Effector memory CD8-positive, alpha-beta T cell (primary cell): ENCODE results near the gene MAP2K7.
"Not testable (repeated sequence)": the region's sequence is repeated elsewhere in the genome, so short reads cannot be mapped to it uniquely, and the experiment has no call there.

Experiments used
- ATAC-seq: fragments of 150-1000 bp; cut with Tn5 transposase; replicated peaks from 2 replicates; pipeline ENCODE4 v1.10.0; 2021; ENCODE audit warnings: mild to moderate bottlenecking, moderate library complexity
- DNase-seq, 3 experiments: peaks; one replicate each; pipeline ENCODE4 v3.0.0; 2021
- H3K27ac Mint-ChIP-seq, 2 donors: one replicate each; pipeline ENCODE4 v1.8.0; 2022; ENCODE audit warnings: mild to moderate bottlenecking in 2 of 2, mixed read lengths in 2 of 2, moderate library complexity in 2 of 2
- H3K27me3 Mint-ChIP-seq, 2 donors: one replicate each; pipeline ENCODE4 v1.8.0; 2022; ENCODE audit warnings: mixed read lengths in 2 of 2
- H3K36me3 Mint-ChIP-seq: one replicate; pipeline ENCODE4 v1.8.0; 2022; ENCODE audit warnings: mild to moderate bottlenecking, moderate library complexity, mixed read lengths; ENCODE audit not compliant: insufficient read depth
- H3K4me1 Mint-ChIP-seq, 2 donors: one replicate each; pipeline ENCODE4 v1.8.0; 2022; ENCODE audit warnings: low read depth in 2 of 2, mixed read lengths in 2 of 2
- H3K4me3 Mint-ChIP-seq, 2 donors: one replicate each; pipeline ENCODE4 v1.8.0; 2022; ENCODE audit warnings: mild to moderate bottlenecking in 2 of 2, mixed read lengths in 2 of 2, moderate library complexity in 2 of 2
- H3K9me3 Mint-ChIP-seq, 2 donors: one replicate each; pipeline ENCODE4 v1.8.0; 2022; ENCODE audit warnings: mixed read lengths in 2 of 2

Gene MAP2K7

DNA sequence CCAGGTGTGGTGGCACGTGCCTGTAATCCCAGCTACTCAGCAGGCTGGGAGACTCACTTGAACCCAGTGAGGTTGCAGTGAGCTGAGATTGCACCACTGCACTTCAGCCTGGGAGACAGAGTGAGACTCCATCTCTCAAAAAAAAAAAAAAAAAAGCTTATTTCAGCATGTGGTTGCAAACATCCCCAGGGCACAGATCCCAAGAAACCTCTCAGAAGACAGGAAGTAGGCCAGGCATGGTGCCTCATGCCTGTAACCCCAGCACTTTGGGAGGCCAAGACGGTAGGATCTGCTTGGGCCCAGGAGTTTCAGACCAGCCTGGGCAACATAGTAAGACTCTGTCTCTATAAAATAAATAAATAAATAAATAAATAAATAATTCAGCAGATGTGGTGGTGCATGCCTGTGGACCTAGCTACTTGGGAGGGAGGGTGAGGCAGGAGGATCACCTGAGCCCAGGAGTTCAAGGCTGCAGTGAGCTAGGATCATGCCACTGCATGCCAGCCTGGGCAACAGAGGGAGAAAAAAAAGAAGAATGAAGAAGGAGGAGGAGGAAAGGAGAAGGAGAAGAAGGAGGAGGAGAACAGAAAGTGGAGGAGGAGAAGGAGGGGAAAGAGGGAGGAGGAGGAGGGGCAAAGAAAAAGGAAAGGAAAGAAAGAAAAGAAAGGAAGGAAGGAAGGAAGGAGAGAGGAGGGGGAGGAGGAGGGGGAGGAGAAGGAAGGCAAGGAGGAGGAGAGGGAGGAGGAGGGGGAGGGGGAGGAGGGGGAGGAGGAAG is 19.7 kb upstream of the MAP2K7 start:
- no peak for ATAC-seq
- DNase-seq = no peak
- H3K4me3 Mint-ChIP-seq = no peak overlapping the region
- peaks cover 3 to 16% of the 10 kb centered on the region in 2 donors for H3K27me3 Mint-ChIP-seq
- H3K27ac Mint-ChIP-seq = no peak overlapping the region
- H3K9me3 Mint-ChIP-seq = no peaks in the 10 kb centered on the region
- H3K4me1 Mint-ChIP-seq = peaks cover 0 to 1% of the 10 kb centered on the region in 2 donors
- H3K36me3 Mint-ChIP-seq = no peaks in the 10 kb centered on the region

- Mint-ChIP-seq H3K4me3 (no peak overlapping the region), H3K27me3 (peaks cover 8 to 30% of the 10 kb centered on the region in 2 donors), H3K4me1 (peaks cover 0 to 1% of the 10 kb centered on the region in 2 donors), H3K27ac (no peak overlapping the region), H3K36me3 (no peaks in the 10 kb centered on the region), H3K9me3 (no peaks in the 10 kb centered on the region)
- DNase-seq = no peak
- ATAC-seq = no peak
These were observed 17.9 kb upstream of the MAP2K7 start for GRCh38 chr19:7885818-7886217.

DNA sequence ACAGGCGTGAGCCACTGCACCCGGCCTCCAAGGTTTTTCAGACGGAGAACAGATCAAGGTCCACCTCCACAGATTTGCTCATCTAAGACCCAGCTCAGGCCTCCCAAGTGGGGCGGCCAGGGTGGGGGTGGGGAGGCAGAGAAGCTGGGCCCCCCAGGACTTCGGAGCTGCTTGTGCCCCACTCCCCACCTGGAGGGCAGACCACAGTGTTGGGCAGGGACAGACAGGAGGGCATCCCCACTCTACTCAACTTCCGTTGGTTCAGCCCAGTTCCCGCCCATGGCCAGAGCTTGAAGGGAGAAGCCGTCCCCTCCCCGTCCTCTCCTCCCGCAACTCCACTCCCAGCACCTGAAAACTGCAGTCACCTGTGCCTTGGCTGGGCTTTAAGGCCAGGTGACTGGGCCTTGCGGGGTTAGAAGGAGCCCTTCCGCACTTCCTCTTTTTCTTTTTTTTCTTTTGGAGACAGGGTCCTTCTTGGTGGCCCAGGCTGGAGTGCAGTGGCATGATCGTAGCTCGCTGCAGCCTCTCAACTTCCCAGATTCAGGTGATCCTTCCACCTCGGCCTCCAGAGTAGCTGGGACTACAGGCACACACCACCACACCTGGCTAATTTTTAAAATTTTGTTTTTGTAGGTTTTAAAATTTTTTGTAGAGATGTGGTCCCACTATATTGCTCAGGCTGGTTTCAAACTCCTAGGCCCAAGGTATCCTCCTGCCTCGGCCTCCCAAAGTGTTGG is 16.1 kb upstream of the MAP2K7 start:
- no peaks in the 10 kb centered on the region for H3K36me3 Mint-ChIP-seq
- H3K4me1 Mint-ChIP-seq = peaks cover 0 to 1% of the 10 kb centered on the region in 2 donors
- ATAC-seq = no peak
- peaks cover 8 to 40% of the 10 kb centered on the region in 2 donors for H3K27me3 Mint-ChIP-seq
- no peak for DNase-seq
- no peak overlapping the region for H3K4me3 Mint-ChIP-seq
- no peak overlapping the region for H3K27ac Mint-ChIP-seq
- no peaks in the 10 kb centered on the region for H3K9me3 Mint-ChIP-seq

DNA sequence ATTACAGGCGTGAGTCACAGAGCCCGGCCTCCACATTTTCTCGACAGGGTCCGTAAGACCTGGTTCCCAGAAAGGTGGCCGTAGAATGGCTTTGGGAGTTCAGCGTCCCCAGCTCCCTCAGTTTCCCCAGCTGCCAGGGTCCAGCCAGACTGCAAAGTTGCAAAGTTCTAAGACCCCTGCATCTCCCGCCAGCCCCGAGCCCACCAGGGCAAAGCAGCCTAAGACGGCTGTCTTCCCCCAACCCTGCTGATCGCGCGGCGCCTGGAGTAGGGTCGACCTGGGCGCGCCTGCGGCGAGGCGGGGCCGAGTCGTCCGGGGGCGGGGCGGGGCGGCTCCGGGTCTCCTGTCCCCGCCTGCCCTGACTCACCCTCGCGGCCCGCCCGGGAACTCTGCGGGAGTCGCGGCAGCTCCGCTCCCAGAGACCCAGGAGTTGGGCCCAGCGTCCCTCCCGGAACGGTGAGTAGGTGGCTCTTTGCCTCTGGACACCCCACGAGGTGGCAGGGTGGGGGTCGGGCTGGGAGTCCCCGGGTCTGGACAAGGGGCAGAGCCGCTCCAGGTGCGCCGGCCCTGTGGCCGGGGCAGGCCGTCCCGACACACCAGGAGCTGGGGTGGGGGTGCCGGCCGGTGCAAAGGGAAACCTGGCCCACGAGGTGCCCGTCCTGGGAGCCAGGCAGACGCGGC is 15.4 kb upstream of the MAP2K7 start, which contains the start of gene LRRC8E:
Gene LRRC8E, plus strand, starts transcription at position 366 of the 681 bp plus-strand sequence. CDS start 7,094 bp downstream, outside the sequence.
- no peak within 1 kb of the TSS for H3K27ac Mint-ChIP-seq
- no peak within 1 kb of the TSS for H3K4me3 Mint-ChIP-seq
- peaks cover 0 to 1% of the 10 kb centered on the region in 2 donors for H3K4me1 Mint-ChIP-seq
- DNase-seq (no peak), ATAC-seq (peak; percentile 76)
- H3K36me3 Mint-ChIP-seq = no peaks in the 10 kb centered on the region
- H3K27me3 Mint-ChIP-seq = peaks cover 8 to 40% of the 10 kb centered on the region in 2 donors
- H3K9me3 Mint-ChIP-seq = no peaks in the 10 kb centered on the region

DNA sequence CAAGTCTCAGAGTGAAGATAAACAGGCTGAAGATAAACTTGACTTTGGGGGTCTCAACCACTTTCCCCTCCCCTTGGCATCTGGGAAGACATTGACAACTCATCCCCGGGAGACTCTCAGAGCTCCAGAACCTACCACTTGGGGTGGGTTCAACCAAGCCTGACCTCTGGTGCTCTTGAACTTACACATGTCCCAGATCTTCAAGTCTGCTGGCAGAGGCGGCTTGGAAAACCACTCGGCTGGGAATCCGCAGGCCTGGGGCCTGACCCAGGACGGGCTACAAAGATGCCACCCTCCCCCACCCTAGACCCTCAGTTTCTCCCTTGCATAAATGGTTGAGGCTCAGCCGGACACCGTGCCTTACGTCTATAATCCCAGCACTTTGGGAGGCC is 14.9 kb upstream of the MAP2K7 start:
- no peak overlapping the region for H3K4me3 Mint-ChIP-seq
- DNase-seq = no peak
- H3K27me3 Mint-ChIP-seq = peaks cover 10 to 42% of the 10 kb centered on the region in 2 donors
- H3K4me1 Mint-ChIP-seq = peaks cover 0 to 1% of the 10 kb centered on the region in 2 donors
- H3K9me3 Mint-ChIP-seq = no peaks in the 10 kb centered on the region
- ATAC-seq = no peak
- no peak overlapping the region for H3K27ac Mint-ChIP-seq
- H3K36me3 Mint-ChIP-seq = no peaks in the 10 kb centered on the region

DNA sequence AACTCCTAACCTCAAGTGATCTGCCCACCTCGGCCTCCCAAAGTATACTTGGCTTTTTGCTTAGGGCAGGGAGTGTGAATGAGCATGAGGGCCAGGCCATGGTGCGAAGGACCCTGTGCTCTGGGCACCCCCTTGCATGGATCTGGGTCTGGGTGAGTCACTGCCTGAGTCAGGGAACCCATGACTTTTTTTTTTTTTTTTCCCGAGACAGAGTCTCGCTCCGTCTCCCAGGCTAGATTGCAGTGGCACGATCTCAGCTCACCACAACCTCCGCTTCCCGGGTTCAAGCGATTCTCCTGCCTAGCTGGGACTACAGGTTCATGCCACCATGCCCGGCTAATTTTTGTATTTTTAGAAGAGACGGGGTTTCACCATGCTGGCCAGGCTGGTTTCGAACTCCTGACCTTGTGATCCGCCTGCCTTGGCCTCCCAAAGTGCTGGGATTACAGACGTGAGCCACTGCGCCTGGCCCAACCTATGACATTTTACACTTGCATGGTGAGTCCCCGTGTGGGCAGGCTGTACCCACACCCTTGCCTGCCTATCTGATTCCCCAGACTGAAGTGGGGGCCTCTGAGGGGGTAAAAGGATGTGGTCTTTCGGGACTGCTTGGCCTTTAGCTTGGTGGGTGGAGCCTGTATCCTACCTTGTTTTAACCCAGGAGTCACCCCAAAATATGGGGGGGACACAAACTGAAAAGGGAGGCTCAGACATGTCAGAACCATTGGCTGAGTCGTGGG is 10.1 kb upstream of the MAP2K7 start:
- not testable (repeated sequence) for H3K4me3 Mint-ChIP-seq, H3K4me1 Mint-ChIP-seq, ATAC-seq, H3K9me3 Mint-ChIP-seq, DNase-seq, H3K36me3 Mint-ChIP-seq, H3K27ac Mint-ChIP-seq
- peaks cover 36 to 61% of the 10 kb centered on the region in 2 donors for H3K27me3 Mint-ChIP-seq

GRCh38 chr19:7894612-7895309 is 8.9 kb upstream of the MAP2K7 start:
- H3K27ac Mint-ChIP-seq = no peak overlapping the region
- DNase-seq (no peak), ATAC-seq (no peak)
- no peaks in the 10 kb centered on the region for H3K4me1 Mint-ChIP-seq
- H3K36me3 Mint-ChIP-seq = no peaks in the 10 kb centered on the region
- H3K4me3 Mint-ChIP-seq = no peak overlapping the region
- H3K27me3 Mint-ChIP-seq = peaks cover 27 to 49% of the 10 kb centered on the region in 2 donors
- no peaks in the 10 kb centered on the region for H3K9me3 Mint-ChIP-seq

DNA sequence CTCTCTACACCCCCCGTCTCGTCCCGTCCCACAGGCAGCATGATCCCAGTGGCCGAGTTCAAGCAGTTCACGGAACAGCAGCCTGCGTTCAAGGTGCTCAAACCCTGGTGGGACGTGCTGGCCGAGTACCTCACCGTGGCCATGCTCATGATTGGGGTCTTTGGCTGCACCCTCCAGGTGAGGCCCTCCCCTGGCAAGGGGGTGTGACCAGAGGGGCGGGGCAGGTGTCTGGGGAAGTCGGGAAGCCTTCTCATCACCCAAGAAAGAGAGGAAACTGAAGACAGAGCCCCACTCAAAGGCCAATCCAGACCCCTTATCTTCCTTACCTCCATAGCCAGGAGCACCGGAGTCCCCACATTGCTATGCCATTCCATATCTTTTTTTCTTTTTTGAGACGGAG is 8.1 kb upstream of the MAP2K7 start:
- H3K4me1 Mint-ChIP-seq = no peaks in the 10 kb centered on the region
- peaks cover 27 to 43% of the 10 kb centered on the region in 2 donors for H3K27me3 Mint-ChIP-seq
- no peak for DNase-seq
- ATAC-seq = no peak
- no peak overlapping the region for H3K4me3 Mint-ChIP-seq
- H3K36me3 Mint-ChIP-seq = no peaks in the 10 kb centered on the region
- no peaks in the 10 kb centered on the region for H3K9me3 Mint-ChIP-seq
- no peak overlapping the region for H3K27ac Mint-ChIP-seq

- H3K27me3 Mint-ChIP-seq = peaks cover 27 to 33% of the 10 kb centered on the region in 2 donors
- H3K4me3 Mint-ChIP-seq = no peak overlapping the region
- H3K4me1 Mint-ChIP-seq = no peaks in the 10 kb centered on the region
- H3K36me3 Mint-ChIP-seq = no peaks in the 10 kb centered on the region
- no peak for DNase-seq
- H3K27ac Mint-ChIP-seq = no peak overlapping the region
- no peaks in the 10 kb centered on the region for H3K9me3 Mint-ChIP-seq
- ATAC-seq = no peak
These were observed 6.4 kb upstream of the MAP2K7 start for GRCh38 chr19:7897292-7897691.

- Mint-ChIP-seq H3K36me3 (peaks cover 12% of the 10 kb centered on the region), H3K27ac (no peak overlapping the region), H3K4me1 (peaks cover 8 to 9% of the 10 kb centered on the region in 2 donors), H3K9me3 (no peaks in the 10 kb centered on the region), H3K27me3 (peaks cover 24 to 29% of the 10 kb centered on the region in 2 donors), H3K4me3 (no peak overlapping the region)
- no peak for DNase-seq
- ATAC-seq = no peak
These were observed 4.7 kb upstream of the MAP2K7 start for GRCh38 chr19:7898967-7899366.

GRCh38 chr19:7899751-7900378 is 3.8 kb upstream of the MAP2K7 start:
- peaks cover 13% of the 10 kb centered on the region in 2 donors for H3K4me1 Mint-ChIP-seq
- H3K27me3 Mint-ChIP-seq = peaks cover 15 to 20% of the 10 kb centered on the region in 2 donors
- peaks cover 21% of the 10 kb centered on the region for H3K36me3 Mint-ChIP-seq
- H3K4me3 Mint-ChIP-seq = no peak overlapping the region
- H3K27ac Mint-ChIP-seq = no peak overlapping the region
- DNase-seq (no peak), ATAC-seq (no peak)
- H3K9me3 Mint-ChIP-seq = no peaks in the 10 kb centered on the region

- no peak overlapping the region for H3K27ac Mint-ChIP-seq
- DNase-seq (no peak), ATAC-seq (no peak)
- peaks cover 11 to 14% of the 10 kb centered on the region in 2 donors for H3K27me3 Mint-ChIP-seq
- H3K9me3 Mint-ChIP-seq = no peaks in the 10 kb centered on the region
- peaks cover 17 to 19% of the 10 kb centered on the region in 2 donors for H3K4me1 Mint-ChIP-seq
- H3K36me3 Mint-ChIP-seq = peaks cover 27% of the 10 kb centered on the region
- H3K4me3 Mint-ChIP-seq = no peak overlapping the region
These were observed 3.2 kb upstream of the MAP2K7 start for GRCh38 chr19:7900401-7900870.
